ENCODE data around the gene LAMA2. TPM values are rescaled to one million over a fixed set of nuclear protein-coding genes. Genes with fewer than 3 reads are reported as not detected.

Gene LAMA2, protein sequence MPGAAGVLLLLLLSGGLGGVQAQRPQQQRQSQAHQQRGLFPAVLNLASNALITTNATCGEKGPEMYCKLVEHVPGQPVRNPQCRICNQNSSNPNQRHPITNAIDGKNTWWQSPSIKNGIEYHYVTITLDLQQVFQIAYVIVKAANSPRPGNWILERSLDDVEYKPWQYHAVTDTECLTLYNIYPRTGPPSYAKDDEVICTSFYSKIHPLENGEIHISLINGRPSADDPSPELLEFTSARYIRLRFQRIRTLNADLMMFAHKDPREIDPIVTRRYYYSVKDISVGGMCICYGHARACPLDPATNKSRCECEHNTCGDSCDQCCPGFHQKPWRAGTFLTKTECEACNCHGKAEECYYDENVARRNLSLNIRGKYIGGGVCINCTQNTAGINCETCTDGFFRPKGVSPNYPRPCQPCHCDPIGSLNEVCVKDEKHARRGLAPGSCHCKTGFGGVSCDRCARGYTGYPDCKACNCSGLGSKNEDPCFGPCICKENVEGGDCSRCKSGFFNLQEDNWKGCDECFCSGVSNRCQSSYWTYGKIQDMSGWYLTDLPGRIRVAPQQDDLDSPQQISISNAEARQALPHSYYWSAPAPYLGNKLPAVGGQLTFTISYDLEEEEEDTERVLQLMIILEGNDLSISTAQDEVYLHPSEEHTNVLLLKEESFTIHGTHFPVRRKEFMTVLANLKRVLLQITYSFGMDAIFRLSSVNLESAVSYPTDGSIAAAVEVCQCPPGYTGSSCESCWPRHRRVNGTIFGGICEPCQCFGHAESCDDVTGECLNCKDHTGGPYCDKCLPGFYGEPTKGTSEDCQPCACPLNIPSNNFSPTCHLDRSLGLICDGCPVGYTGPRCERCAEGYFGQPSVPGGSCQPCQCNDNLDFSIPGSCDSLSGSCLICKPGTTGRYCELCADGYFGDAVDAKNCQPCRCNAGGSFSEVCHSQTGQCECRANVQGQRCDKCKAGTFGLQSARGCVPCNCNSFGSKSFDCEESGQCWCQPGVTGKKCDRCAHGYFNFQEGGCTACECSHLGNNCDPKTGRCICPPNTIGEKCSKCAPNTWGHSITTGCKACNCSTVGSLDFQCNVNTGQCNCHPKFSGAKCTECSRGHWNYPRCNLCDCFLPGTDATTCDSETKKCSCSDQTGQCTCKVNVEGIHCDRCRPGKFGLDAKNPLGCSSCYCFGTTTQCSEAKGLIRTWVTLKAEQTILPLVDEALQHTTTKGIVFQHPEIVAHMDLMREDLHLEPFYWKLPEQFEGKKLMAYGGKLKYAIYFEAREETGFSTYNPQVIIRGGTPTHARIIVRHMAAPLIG (N-terminal part only)
- total RNA-seq (under 1 TPM; 0.42 to 0.44 TPM), polyA plus RNA-seq (under 1 TPM; 0.20 to 0.87 TPM)

DNA sequence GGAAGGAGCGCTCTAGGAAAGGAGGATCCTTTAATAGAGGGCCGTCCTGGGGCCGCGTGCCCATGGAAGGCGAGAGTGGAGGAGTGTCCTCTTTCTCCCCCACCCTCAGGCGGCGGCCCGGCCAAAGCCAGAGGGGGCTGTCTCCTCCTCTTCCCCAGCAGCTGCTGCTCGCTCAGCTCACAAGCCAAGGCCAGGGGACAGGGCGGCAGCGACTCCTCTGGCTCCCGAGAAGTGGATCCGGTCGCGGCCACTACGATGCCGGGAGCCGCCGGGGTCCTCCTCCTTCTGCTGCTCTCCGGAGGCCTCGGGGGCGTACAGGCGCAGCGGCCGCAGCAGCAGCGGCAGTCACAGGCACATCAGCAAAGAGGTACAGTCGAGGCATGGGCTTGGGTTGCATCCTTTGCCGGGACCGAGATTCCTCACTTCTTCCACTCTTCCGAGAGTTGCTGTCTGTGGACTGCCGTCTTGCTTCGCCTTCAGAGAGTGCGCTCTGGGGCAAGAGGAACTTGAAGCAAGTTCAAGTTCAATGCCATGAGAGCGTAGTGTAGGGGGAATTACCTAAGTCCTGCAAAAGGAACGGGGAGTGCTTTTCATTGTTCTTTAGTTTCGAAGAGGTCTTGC lies at the start of gene LAMA2:
LAMA2 (plus strand) TSS at position 148 of the 621 bp plus-strand sequence; CDS start at position 256, 108 bp downstream.
- Mint-ChIP-seq H3K4me1 (peaks cover 4 to 6% (median 5%) of the 10 kb centered on the region in 4 donors), H3K27ac (peak within 1 kb of the TSS in 1 of 7 donors; percentile 17), H3K36me3 (no peaks in the 10 kb centered on the region), H3K9me3 (no peaks in the 10 kb centered on the region), H3K4me3 (peak within 1 kb of the TSS in 5 of 8 donors; percentile 34 to 72 (median 40)), H3K27me3 (peaks cover 11 to 12% of the 10 kb centered on the region in 2 donors)
- ChIA-PET POLR2A (ENCODE audit: partially characterized antibody) (no interaction called here), CTCF (ENCODE audit: partially characterized antibody) (no interaction called here)
- no peak within 1 kb of the TSS for H3K27ac ChIP-seq (ENCODE audit: low read depth, low read length)
- DNase-seq = no peak
- no peaks in the 10 kb centered on the region for H3K4me1 ChIP-seq (ENCODE audit: insufficient read depth, low read length)
- no peaks in the 10 kb centered on the region for H3K27me3 ChIP-seq (ENCODE audit: insufficient read depth, low read length)
- H3K4me3 ChIP-seq (ENCODE audit: low read length in 2 of 2) = no peak within 1 kb of the TSS
- H3K9me3 ChIP-seq (ENCODE audit: control insufficient read depth in 1 of 2, low read length in 2 of 2) = no peaks in the 10 kb centered on the region
- no peaks in the 10 kb centered on the region for H3K36me3 ChIP-seq (ENCODE audit: insufficient read depth, low read length)
- intact Hi-C loops (cut with micrococcal nuclease) = no loop called here

DNA sequence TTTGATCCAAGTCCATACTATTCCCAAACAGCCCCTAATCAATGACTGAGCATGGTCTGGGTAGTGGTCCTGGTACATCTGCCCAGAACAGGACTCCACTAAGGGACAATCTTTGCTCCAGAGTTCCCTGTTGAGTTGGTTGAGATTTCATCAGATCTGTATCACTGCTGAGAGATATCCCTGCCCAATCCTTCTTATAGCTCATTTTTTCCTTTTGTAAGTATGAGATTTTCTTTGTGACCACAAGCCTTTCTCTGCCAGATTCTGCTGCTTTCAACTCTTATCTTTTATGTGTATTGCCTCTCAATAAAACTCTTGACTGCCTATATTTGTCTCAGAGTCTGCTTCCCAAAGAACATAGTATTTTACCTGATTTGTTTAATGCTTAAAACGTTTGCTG lies 46.2 kb upstream of the LAMA2 start:
- intact Hi-C loops (cut with micrococcal nuclease) = no loop called here
- Mint-ChIP-seq H3K9me3 (peaks cover 0 to 14% (median 0%) of the 10 kb centered on the region in 8 donors), H3K36me3 (no peaks in the 10 kb centered on the region), H3K4me1 (no peaks in the 10 kb centered on the region), H3K27me3 (peaks cover under 1 to 2% of the 10 kb centered on the region in 2 donors), H3K27ac (no peak overlapping the region), H3K4me3 (no peak overlapping the region)
- Histone ChIP-seq H3K36me3 (ENCODE audit: insufficient read depth, low read length) (no peaks in the 10 kb centered on the region), H3K4me1 (ENCODE audit: insufficient read depth, low read length) (no peaks in the 10 kb centered on the region), H3K9me3 (ENCODE audit: control insufficient read depth in 1 of 2, low read length in 2 of 2) (no peaks in the 10 kb centered on the region), H3K27me3 (ENCODE audit: insufficient read depth, low read length) (no peaks in the 10 kb centered on the region), H3K4me3 (ENCODE audit: low read length in 2 of 2) (no peak overlapping the region), H3K27ac (ENCODE audit: low read depth, low read length) (no peak overlapping the region)
- no peak for DNase-seq
- CTCF ChIA-PET (ENCODE audit: partially characterized antibody) = no interaction called here
- POLR2A ChIA-PET (ENCODE audit: partially characterized antibody) = no interaction called here

DNA sequence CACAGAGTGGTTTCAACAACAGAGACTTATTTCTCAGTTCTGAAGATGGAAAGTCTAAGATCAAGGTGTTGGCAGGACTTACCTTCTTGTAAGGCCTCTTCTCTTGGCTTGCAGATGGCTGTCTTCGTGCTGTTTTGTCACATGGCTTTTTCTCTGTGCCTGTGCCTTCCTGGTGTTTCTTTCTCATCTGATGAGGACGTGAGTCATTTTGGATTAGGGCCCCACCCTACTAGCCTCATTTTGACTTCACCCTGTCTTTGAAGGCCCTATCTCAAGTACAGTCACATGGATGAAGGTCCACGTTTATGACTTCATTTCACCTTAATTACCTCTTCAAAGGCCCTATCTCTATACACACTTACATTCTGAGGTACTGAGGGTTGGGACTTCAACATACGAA lies 41.4 kb upstream of the LAMA2 start:
- Mint-ChIP-seq H3K27me3 (peaks cover 0 to 2% of the 10 kb centered on the region in 2 donors), H3K4me3 (no peak overlapping the region), H3K9me3 (peaks cover 0 to 5% (median 0%) of the 10 kb centered on the region in 8 donors), H3K36me3 (no peaks in the 10 kb centered on the region), H3K4me1 (no peaks in the 10 kb centered on the region), H3K27ac (no peak overlapping the region)
- Histone ChIP-seq H3K4me3 (ENCODE audit: low read length in 2 of 2) (no peak overlapping the region), H3K9me3 (ENCODE audit: control insufficient read depth in 1 of 2, low read length in 2 of 2) (no peaks in the 10 kb centered on the region), H3K4me1 (ENCODE audit: insufficient read depth, low read length) (no peaks in the 10 kb centered on the region), H3K27me3 (ENCODE audit: insufficient read depth, low read length) (no peaks in the 10 kb centered on the region), H3K27ac (ENCODE audit: low read depth, low read length) (no peak overlapping the region), H3K36me3 (ENCODE audit: insufficient read depth, low read length) (no peaks in the 10 kb centered on the region)
- CTCF ChIA-PET (ENCODE audit: partially characterized antibody) = no interaction called here
- no peak for DNase-seq
- POLR2A ChIA-PET (ENCODE audit: partially characterized antibody) = no interaction called here
- intact Hi-C loops (cut with micrococcal nuclease) = no loop called here

- Mint-ChIP-seq H3K36me3 (no peaks in the 10 kb centered on the region), H3K9me3 (peaks cover 0 to 4% (median 0%) of the 10 kb centered on the region in 8 donors), H3K27me3 (peaks cover 0 to 2% of the 10 kb centered on the region in 2 donors), H3K4me1 (no peaks in the 10 kb centered on the region), H3K4me3 (no peak overlapping the region), H3K27ac (no peak overlapping the region)
- ChIA-PET CTCF (ENCODE audit: partially characterized antibody) (no interaction called here), POLR2A (ENCODE audit: partially characterized antibody) (no interaction called here)
- Histone ChIP-seq H3K4me1 (ENCODE audit: insufficient read depth, low read length) (no peaks in the 10 kb centered on the region), H3K27me3 (ENCODE audit: insufficient read depth, low read length) (no peaks in the 10 kb centered on the region), H3K27ac (ENCODE audit: low read depth, low read length) (no peak overlapping the region), H3K9me3 (ENCODE audit: control insufficient read depth in 1 of 2, low read length in 2 of 2) (no peaks in the 10 kb centered on the region), H3K36me3 (ENCODE audit: insufficient read depth, low read length) (no peaks in the 10 kb centered on the region), H3K4me3 (ENCODE audit: low read length in 2 of 2) (no peak overlapping the region)
- DNase-seq = no peak
- intact Hi-C loops (cut with micrococcal nuclease) = no loop called here
Observed at GRCh38 chr6:128844598-128844997, 38.3 kb upstream of the LAMA2 start.

- H3K4me1 ChIP-seq (ENCODE audit: insufficient read depth, low read length) = no peaks in the 10 kb centered on the region
- H3K4me3 ChIP-seq (ENCODE audit: low read length in 2 of 2) = no peak overlapping the region
- no peaks in the 10 kb centered on the region for H3K4me1 Mint-ChIP-seq
- CTCF ChIA-PET (ENCODE audit: partially characterized antibody) = no interaction called here
- no peak overlapping the region for H3K4me3 Mint-ChIP-seq
- H3K36me3 ChIP-seq (ENCODE audit: insufficient read depth, low read length) = no peaks in the 10 kb centered on the region
- H3K9me3 ChIP-seq (ENCODE audit: control insufficient read depth in 1 of 2, low read length in 2 of 2) = no peaks in the 10 kb centered on the region
- no peaks in the 10 kb centered on the region for H3K36me3 Mint-ChIP-seq
- intact Hi-C loops (cut with micrococcal nuclease) = no loop called here
- peaks cover 0 to 2% (median 0%) of the 10 kb centered on the region in 8 donors for H3K9me3 Mint-ChIP-seq
- H3K27ac Mint-ChIP-seq = no peak overlapping the region
- no peak for DNase-seq
- peaks cover 0 to 3% of the 10 kb centered on the region in 2 donors for H3K27me3 Mint-ChIP-seq
- H3K27ac ChIP-seq (ENCODE audit: low read depth, low read length) = no peak overlapping the region
- no peaks in the 10 kb centered on the region for H3K27me3 ChIP-seq (ENCODE audit: insufficient read depth, low read length)
- POLR2A ChIA-PET (ENCODE audit: partially characterized antibody) = no interaction called here
Observed at GRCh38 chr6:128847431-128848210, 35.3 kb upstream of the LAMA2 start.

DNA sequence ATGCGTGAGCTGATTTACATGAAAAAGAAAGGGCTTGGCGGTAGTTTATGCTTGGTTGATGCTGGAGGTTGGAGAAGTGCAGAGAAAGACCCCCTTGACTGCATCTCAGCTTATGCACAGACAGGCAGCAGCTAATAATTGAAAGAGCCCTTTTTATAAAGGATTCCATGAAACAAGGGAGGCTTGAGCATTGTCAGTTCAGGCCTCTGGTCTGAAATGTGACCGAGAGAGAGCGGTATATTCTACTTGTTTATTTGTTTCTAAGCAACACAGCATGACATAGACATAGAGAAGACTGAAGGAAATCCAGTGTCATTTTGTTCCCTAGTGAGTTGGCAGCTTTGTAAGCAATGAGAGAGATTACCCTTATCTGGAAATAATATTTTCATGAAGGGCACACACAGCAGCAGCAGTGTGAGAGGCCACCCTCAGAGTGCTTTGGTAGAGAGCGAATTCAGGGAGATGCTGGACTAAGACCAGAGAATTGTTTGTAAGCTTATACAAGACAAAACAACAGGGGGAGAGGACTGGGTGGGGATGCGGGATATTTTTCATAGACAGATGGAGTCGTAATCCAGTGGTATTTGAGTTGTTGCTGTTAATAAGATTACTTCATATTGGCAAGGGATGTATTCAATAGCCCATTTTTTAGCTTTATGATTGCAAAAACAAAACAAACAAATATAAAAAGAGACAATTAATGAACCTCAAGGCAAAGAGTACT lies 34.6 kb upstream of the LAMA2 start:
- ChIA-PET POLR2A (ENCODE audit: partially characterized antibody) (no interaction called here), CTCF (ENCODE audit: partially characterized antibody) (no interaction called here)
- no peaks in the 10 kb centered on the region for H3K9me3 ChIP-seq (ENCODE audit: control insufficient read depth in 1 of 2, low read length in 2 of 2)
- Mint-ChIP-seq H3K9me3 (peaks cover 0 to 2% (median 0%) of the 10 kb centered on the region in 8 donors), H3K36me3 (no peaks in the 10 kb centered on the region), H3K4me3 (no peak overlapping the region), H3K4me1 (no peaks in the 10 kb centered on the region), H3K27ac (no peak overlapping the region), H3K27me3 (peaks cover 0 to 3% of the 10 kb centered on the region in 2 donors)
- intact Hi-C loops (cut with micrococcal nuclease) = no loop called here
- H3K4me1 ChIP-seq (ENCODE audit: insufficient read depth, low read length) = no peaks in the 10 kb centered on the region
- no peak overlapping the region for H3K4me3 ChIP-seq (ENCODE audit: low read length in 2 of 2)
- H3K27me3 ChIP-seq (ENCODE audit: insufficient read depth, low read length) = no peaks in the 10 kb centered on the region
- H3K27ac ChIP-seq (ENCODE audit: low read depth, low read length) = no peak overlapping the region
- no peak for DNase-seq
- H3K36me3 ChIP-seq (ENCODE audit: insufficient read depth, low read length) = no peaks in the 10 kb centered on the region

Measured in CD4-positive, alpha-beta memory T cell (primary cell).